ENCODE data around the gene SLC26A9. TPM values are rescaled to one million over a fixed set of nuclear protein-coding genes. Genes with fewer than 3 reads are reported as not detected.

Gene SLC26A9
- total RNA-seq, 2 donors from 2014 or later = not detected

DNA sequence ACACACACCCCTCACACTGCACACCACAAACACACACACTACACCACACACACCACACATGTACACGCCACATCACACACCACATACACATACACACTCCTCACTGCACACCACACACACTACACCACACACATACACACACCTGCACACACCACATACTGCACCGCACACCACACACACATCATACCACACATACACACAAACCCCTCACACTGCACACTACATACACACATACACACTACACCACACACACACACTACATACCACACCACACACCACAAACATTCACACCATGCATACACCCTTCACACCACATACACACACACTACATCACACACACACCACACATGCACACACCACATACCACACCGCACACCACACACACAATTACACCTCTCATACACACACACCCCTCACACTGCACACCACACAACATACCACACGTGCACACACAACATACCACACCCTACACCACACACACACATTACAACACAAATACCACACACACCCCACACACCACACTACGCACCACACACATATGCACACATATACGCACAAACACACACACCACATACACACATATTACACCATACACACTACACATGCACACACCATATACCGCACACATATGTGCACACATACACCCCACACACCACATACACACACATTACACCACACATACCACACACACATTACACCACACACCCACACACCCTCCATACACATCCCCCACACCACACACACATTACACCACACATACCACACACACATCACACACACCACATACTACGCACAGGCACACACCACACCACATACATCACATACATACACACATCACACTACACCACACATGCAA, 30.3 kb upstream of the SLC26A9 start:
- Histone ChIP-seq H3K9me3 (no peaks in the 10 kb centered on the region), H3K4me1 (no peaks in the 10 kb centered on the region), H3K36me3 (no peaks in the 10 kb centered on the region), H3K9ac (ENCODE audit: low read depth in 2 of 2, low read length in 2 of 2) (no peak overlapping the region), H3K27ac (no peak overlapping the region), H3K4me3 (no peak overlapping the region), H3K27me3 (no peaks in the 10 kb centered on the region)
- no peak for DNase-seq
- TF ChIP-seq, protein P1, sequence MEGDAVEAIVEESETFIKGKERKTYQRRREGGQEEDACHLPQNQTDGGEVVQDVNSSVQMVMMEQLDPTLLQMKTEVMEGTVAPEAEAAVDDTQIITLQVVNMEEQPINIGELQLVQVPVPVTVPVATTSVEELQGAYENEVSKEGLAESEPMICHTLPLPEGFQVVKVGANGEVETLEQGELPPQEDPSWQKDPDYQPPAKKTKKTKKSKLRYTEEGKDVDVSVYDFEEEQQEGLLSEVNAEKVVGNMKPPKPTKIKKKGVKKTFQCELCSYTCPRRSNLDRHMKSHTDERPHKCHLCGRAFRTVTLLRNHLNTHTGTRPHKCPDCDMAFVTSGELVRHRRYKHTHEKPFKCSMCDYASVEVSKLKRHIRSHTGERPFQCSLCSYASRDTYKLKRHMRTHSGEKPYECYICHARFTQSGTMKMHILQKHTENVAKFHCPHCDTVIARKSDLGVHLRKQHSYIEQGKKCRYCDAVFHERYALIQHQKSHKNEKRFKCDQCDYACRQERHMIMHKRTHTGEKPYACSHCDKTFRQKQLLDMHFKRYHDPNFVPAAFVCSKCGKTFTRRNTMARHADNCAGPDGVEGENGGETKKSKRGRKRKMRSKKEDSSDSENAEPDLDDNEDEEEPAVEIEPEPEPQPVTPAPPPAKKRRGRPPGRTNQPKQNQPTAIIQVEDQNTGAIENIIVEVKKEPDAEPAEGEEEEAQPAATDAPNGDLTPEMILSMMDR (IDR thresholded peaks at IDR 0.05) = no peak
- intact Hi-C loops (cut with DNase I) = loop anchor here (10.0 kb wide), 1 partner anchor 309 kb away; no protein-coding TSS in a partner anchor

DNA sequence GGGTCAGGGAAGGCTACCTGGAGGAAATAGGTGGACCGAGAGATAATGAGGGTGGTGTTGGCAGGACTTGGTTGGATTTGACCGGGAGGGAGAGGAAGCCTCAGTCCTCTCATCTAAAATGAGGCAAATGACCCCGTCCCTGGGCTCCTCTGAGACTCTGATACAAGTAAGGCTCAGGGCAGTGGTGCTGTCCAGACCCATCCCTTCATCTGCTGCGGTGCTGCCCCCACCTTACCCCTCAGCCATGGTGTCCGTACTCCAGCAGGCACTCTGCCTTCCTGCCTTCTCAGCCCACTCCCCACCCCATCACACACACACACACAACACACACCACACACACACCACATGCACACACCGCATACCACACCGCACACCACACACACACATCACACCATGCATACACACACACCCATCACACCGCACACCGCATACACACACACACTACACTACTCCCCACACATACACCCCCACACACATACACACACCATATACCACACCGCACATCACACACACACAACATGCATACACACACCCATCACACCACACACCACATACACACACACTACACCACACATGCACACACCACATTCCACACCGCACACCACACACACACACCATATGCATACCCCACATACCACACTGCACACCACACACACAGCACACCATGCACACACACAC, 29.4 kb upstream of the SLC26A9 start:
- H3K27me3 ChIP-seq = no peaks in the 10 kb centered on the region
- TF ChIP-seq, protein P1 (IDR thresholded peaks at IDR 0.05) = no peak
- H3K36me3 ChIP-seq = no peaks in the 10 kb centered on the region
- H3K9me3 ChIP-seq = no peaks in the 10 kb centered on the region
- H3K9ac ChIP-seq (ENCODE audit: low read depth in 2 of 2, low read length in 2 of 2) = no peak overlapping the region
- DNase-seq = no peak
- no peak overlapping the region for H3K4me3 ChIP-seq
- intact Hi-C loops (cut with DNase I) = loop anchor here (10.0 kb wide), 1 partner anchor 308 kb away; no protein-coding TSS in a partner anchor
- no peak overlapping the region for H3K27ac ChIP-seq
- no peaks in the 10 kb centered on the region for H3K4me1 ChIP-seq

DNA sequence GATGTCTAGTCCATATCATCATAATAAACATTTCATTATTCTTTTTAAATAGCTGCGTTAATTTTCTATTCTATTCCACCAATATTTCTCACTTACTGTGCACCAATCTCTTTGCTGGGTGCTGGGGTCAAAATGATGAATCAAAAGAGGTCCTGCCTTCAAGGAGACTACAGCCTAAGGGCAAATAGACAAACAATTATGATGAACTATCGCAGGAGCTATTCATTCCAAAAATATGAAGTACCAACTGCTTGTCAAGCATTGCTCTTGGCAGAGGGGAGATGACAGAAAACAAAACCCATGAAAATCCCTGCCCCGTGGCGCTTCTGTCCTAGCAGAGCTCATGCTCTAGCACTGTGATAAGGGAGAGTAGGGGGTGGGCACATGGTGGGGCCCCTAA, 28.8 kb upstream of the SLC26A9 start:
- no peak overlapping the region for H3K9ac ChIP-seq (ENCODE audit: low read depth in 2 of 2, low read length in 2 of 2)
- no peak overlapping the region for H3K4me3 ChIP-seq
- intact Hi-C loops (cut with DNase I) = loop anchor here (10.0 kb wide), 1 partner anchor 307 kb away; no protein-coding TSS in a partner anchor
- H3K36me3 ChIP-seq = no peaks in the 10 kb centered on the region
- no peak for DNase-seq
- no peaks in the 10 kb centered on the region for H3K4me1 ChIP-seq
- no peaks in the 10 kb centered on the region for H3K27me3 ChIP-seq
- H3K27ac ChIP-seq = no peak overlapping the region
- no peaks in the 10 kb centered on the region for H3K9me3 ChIP-seq
- TF ChIP-seq, protein P1 (IDR thresholded peaks at IDR 0.05) = no peak

DNA sequence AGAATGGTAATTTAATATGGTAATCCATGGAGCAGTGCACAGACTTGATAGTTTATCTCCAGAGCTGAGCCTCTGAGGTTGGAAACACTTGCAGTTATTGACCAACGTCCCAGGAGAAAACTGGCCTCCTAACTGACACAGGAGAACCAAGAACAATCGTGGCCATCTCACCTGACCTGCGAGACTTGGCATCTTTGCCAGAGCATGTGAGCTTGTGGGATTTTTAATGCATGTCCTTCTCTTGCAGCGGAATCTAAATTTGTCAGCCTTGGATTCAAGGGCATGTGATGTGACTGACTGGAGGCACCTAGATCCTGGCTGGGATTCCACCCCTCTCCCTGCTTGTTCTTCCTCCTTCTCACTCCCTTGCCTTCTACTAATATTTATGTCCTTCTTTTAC, 27.8 kb upstream of the SLC26A9 start:
- H3K27me3 ChIP-seq = no peaks in the 10 kb centered on the region
- H3K4me1 ChIP-seq = no peaks in the 10 kb centered on the region
- no peak for DNase-seq
- H3K4me3 ChIP-seq = no peak overlapping the region
- no peaks in the 10 kb centered on the region for H3K36me3 ChIP-seq
- TF ChIP-seq, protein P1 (IDR thresholded peaks at IDR 0.05) = no peak
- intact Hi-C loops (cut with DNase I) = loop anchor here (10.0 kb wide), 1 partner anchor 306 kb away; no protein-coding TSS in a partner anchor
- no peak overlapping the region for H3K9ac ChIP-seq (ENCODE audit: low read depth in 2 of 2, low read length in 2 of 2)
- no peak overlapping the region for H3K27ac ChIP-seq
- H3K9me3 ChIP-seq = no peaks in the 10 kb centered on the region

DNA sequence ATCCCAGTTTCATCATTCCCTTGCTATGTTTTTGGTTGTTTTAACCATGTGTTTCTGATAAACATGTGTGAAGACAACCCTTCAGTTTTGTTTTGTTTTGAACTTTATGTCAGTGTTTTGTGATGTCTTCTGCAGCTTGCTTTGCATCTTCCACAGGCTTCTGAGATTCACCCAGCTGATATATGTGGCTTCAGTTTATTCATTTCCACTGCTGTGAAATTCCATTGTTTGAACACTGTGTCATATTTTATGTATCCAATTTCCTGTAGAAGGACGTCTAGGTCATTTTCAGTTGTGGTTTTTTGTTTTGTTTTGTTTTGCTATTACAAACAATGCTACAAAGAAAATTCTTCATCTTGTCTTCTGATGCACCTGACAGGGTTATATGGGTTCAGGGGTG, 27.2 kb upstream of the SLC26A9 start:
- Histone ChIP-seq H3K4me3 (no peak overlapping the region), H3K9me3 (no peaks in the 10 kb centered on the region), H3K36me3 (no peaks in the 10 kb centered on the region), H3K27ac (no peak overlapping the region), H3K9ac (ENCODE audit: low read depth in 2 of 2, low read length in 2 of 2) (no peak overlapping the region), H3K27me3 (no peaks in the 10 kb centered on the region), H3K4me1 (no peaks in the 10 kb centered on the region)
- DNase-seq = no peak
- intact Hi-C loops (cut with DNase I) = loop anchor here (10.0 kb wide), 1 partner anchor 306 kb away; no protein-coding TSS in a partner anchor
- TF ChIP-seq, protein P1 (IDR thresholded peaks at IDR 0.05) = no peak

All from colonic mucosa (tissue), 4 donors.